PC-3 (cell line): ENCODE data around the gene SLC26A1. TPM values are rescaled to one million over a fixed set of nuclear protein-coding genes. Genes with fewer than 3 reads are reported as not detected.

Experiments
- ATAC-seq: fragments of 200-7000 bp; cut with Tn5 transposase; 2 replicates; pipeline ENCODE4 v1.9.1; 2020; ENCODE audit warnings: mild to moderate bottlenecking, moderate library complexity
- BruUV-seq: library from RNA; stranded (reverse); fragments of 400-500 nt; replicated peaks from 2 replicates; lab custom pipeline; 2021; lab: Mats Ljungman, UMichigan
- CTCF ChIA-PET: fragments of 300-600 bp; sonication (Branson Sonifier 250); formaldehyde crosslinking; loops from one replicate; lab custom pipeline; 2022; ENCODE audit warnings: antibody characterized with exemption; lab: Charles Lee
- POLR2A ChIA-PET: fragments of 300-600 bp; sonication (Branson Sonifier 250); formaldehyde crosslinking; loops from one replicate; lab custom pipeline; 2022; ENCODE audit warnings: antibody characterized with exemption; ENCODE audit not compliant: unreplicated experiment; lab: Charles Lee
- DNase-seq: peaks from one replicate; pipeline ENCODE4 v3.0.0-alpha.2; 2015
- H2AFZ ChIP-seq: fragments of 300-600 bp; sonication (generic); 2 replicates; pipeline ENCODE4 v1.6.0; 2016; ENCODE audit warnings: antibody characterized with exemption, low read length
- H3F3A ChIP-seq: fragments of 300-600 bp; sonication (generic); one replicate; pipeline ENCODE4 v1.6.0; 2017; ENCODE audit warnings: antibody characterized with exemption, low read length, control low read depth, mild to moderate bottlenecking; ENCODE audit not compliant: unreplicated experiment
- H3K27ac ChIP-seq: fragments of 300-600 bp; sonication (generic); 2 replicates; pipeline ENCODE4 v1.5.1; 2016; ENCODE audit warnings: mild to moderate bottlenecking, low read length
- H3K27me3 ChIP-seq: fragments of 300-600 bp; sonication (generic); 2 replicates; pipeline ENCODE4 v1.6.1; 2016; ENCODE audit warnings: low read length, mixed read lengths
- H3K36me3 ChIP-seq: fragments of 300-600 bp; sonication (generic); 2 replicates; pipeline ENCODE4 v1.6.1; 2016; ENCODE audit warnings: low read depth, mixed run types, low read length, mixed read lengths
- H3K4me1 ChIP-seq: fragments of 300-600 bp; sonication (generic); 2 replicates; pipeline ENCODE4 v1.5.1; 2016; ENCODE audit warnings: low read length; ENCODE audit not compliant: insufficient read depth
- H3K4me2 ChIP-seq: fragments of 300-600 bp; sonication (generic); 2 replicates; pipeline ENCODE4 v1.6.0; 2016; ENCODE audit warnings: low read length
- H3K4me3 ChIP-seq: fragments of 300-600 bp; sonication (generic); 2 replicates; pipeline ENCODE4 v1.5.1; 2016; ENCODE audit warnings: mild to moderate bottlenecking, low read length, mixed read lengths
- H3K79me2 ChIP-seq: fragments of 300-600 bp; sonication (generic); 2 replicates; pipeline ENCODE4 v1.6.1; 2017; ENCODE audit warnings: low read length, mixed read lengths
- H3K9ac ChIP-seq: fragments of 300-600 bp; sonication (generic); 2 replicates; pipeline ENCODE4 v1.6.0; 2016; ENCODE audit warnings: mild to moderate bottlenecking, low read length
- H3K9me2 ChIP-seq: fragments of 300-600 bp; sonication (generic); replicated peaks from 2 replicates; pipeline ENCODE4 v1.6.1; 2016; ENCODE audit warnings: mixed run types, low read length, mixed read lengths
- H3K9me3 ChIP-seq: fragments of 300-600 bp; sonication (generic); 2 replicates; pipeline ENCODE4 v1.6.1; 2016; ENCODE audit warnings: low read length, mixed read lengths
- H4K20me1 ChIP-seq: fragments of 300-600 bp; sonication (generic); 2 replicates; pipeline ENCODE4 v1.6.1; 2016; ENCODE audit warnings: low read length, mixed read lengths
- CTCF ChIP-seq: fragments of 300-600 bp; sonication (generic); conservative IDR thresholded peaks from 2 replicates; pipeline ENCODE4 v1.5.1; 2017; ENCODE audit warnings: antibody characterized with exemption, low read depth, mild to moderate bottlenecking, low read length
- EZH2 ChIP-seq: fragments of 300-600 bp; sonication (generic); IDR thresholded peaks from one replicate; pipeline ENCODE4 v1.6.1; 2017; ENCODE audit warnings: antibody characterized with exemption, mild to moderate bottlenecking, low read length; ENCODE audit not compliant: unreplicated experiment
- EZH2phosphoT487 ChIP-seq: fragments of 300-600 bp; sonication (generic); IDR thresholded peaks from 2 replicates; pipeline ENCODE4 v1.6.1; 2018; ENCODE audit warnings: mild to moderate bottlenecking, antibody characterized with exemption, low read length, borderline replicate concordance
- intact Hi-C: fragments of 100-400 bp; cut with micrococcal nuclease; formaldehyde crosslinking; loops from 2 replicates; pipeline ENCODE4 v1.9.0; 2023
- total RNA-seq: library from RNA; depleted of rRNA; stranded (reverse); fragments of >200 nt; gene quantifications from 2 replicates; pipeline ENCODE4 v1.2.3, GENCODE V29; 2014

Gene SLC26A1
- total RNA-seq, 1 experiment from 2014 or later: not detected

GRCh38 chr4:950136-951020, 42.8 kb downstream of the SLC26A1 start:
- Histone ChIP-seq H3K4me2 (no peak overlapping the region), H3K9ac (no peak overlapping the region), H3K36me3 (no peaks in the 10 kb centered on the region), H3K9me2 (no peaks in the 10 kb centered on the region), H3K4me1 (no peaks in the 10 kb centered on the region), H3K9me3 (no peaks in the 10 kb centered on the region), H4K20me1 (no peaks in the 10 kb centered on the region), H3K4me3 (no peak overlapping the region), H3K27me3 (no peaks in the 10 kb centered on the region), H3F3A (no peaks in the 10 kb centered on the region), H3K79me2 (no peaks in the 10 kb centered on the region), H3K27ac (no peak overlapping the region), H2AFZ (no peak overlapping the region)
- ATAC-seq (no peak), DNase-seq (no peak)
- ChIA-PET CTCF (no interaction called here), POLR2A (no interaction called here)
- TF ChIP-seq EZH2 (no peak), EZH2phosphoT487 (no peak), CTCF (no peak)
- BruUV-seq: no TSS peak
- intact Hi-C loops: no loop called here

DNA sequence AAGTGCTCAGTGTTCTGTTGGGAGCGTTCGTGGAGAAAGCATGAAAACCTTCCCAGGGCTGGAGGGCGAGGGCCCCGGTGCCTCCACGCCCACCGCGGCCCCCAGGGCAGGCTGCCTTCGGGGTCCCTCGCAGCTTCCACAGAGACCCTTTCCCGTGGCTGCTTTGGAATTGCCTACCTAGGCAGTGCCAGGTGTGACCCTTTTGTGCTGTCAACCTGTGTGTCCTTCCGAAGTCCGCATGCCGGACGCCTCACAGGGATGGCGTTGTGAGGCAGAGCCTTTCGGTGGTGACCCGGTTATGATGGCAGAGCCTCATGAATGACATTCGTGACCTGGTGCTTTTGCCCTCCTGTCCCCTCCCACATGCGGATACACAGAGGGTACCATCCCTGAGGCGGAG, 43.5 kb downstream of the SLC26A1 start:
- Histone ChIP-seq H3K27me3 (no peaks in the 10 kb centered on the region), H3K9me2 (no peaks in the 10 kb centered on the region), H3K36me3 (no peaks in the 10 kb centered on the region), H3K4me3 (no peak overlapping the region), H3K4me1 (no peaks in the 10 kb centered on the region), H3K27ac (no peak overlapping the region), H3K9ac (no peak overlapping the region), H3K4me2 (no peak overlapping the region), H3K9me3 (no peaks in the 10 kb centered on the region), H4K20me1 (no peaks in the 10 kb centered on the region), H3F3A (no peaks in the 10 kb centered on the region), H3K79me2 (no peaks in the 10 kb centered on the region), H2AFZ (no peak overlapping the region)
- no TSS peak for BruUV-seq
- DNase-seq (no peak), ATAC-seq (no peak)
- intact Hi-C loops: no loop called here
- no peak for TF ChIP-seq EZH2
- POLR2A ChIA-PET: no interaction called here
- CTCF ChIA-PET: no interaction called here

DNA sequence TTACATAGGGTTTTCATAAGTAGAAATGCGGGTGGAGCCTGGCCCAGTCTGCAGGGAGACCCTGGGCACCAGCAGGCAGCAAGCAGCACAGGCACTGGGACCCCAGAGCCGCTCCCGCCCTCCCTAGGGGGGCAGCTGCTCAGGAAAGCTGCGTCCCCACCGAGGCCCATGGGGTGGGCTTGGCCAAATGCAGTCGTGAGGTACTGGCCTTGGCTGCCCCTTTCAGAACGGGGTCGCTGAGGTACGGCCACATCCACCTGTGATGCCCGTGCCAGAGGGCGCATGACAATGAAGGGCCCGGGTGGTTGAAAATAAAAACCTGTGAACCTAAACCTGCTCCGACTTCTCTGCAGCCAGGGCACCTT, 44.3 kb downstream of the SLC26A1 start:
- Histone ChIP-seq H3K79me2 (no peaks in the 10 kb centered on the region), H3K27ac (no peak overlapping the region), H2AFZ (no peak overlapping the region), H3K36me3 (no peaks in the 10 kb centered on the region), H3K9ac (no peak overlapping the region), H3K4me1 (no peaks in the 10 kb centered on the region), H4K20me1 (no peaks in the 10 kb centered on the region), H3K9me2 (no peaks in the 10 kb centered on the region), H3K9me3 (no peaks in the 10 kb centered on the region), H3F3A (no peaks in the 10 kb centered on the region), H3K4me3 (no peak overlapping the region), H3K4me2 (no peak overlapping the region), H3K27me3 (no peaks in the 10 kb centered on the region)
- ChIA-PET POLR2A (no interaction called here), CTCF (no interaction called here)
- TF ChIP-seq CTCF (no peak), EZH2 (no peak), EZH2phosphoT487 (no peak)
- ATAC-seq (no peak), DNase-seq (no peak)
- intact Hi-C loops: no loop called here
- BruUV-seq: no TSS peak
